Skin epidermis (tissue), 12 donors: ENCODE results near the gene SLC26A2.
A peak's percentile ranks its signal among the peaks of the same experiment; 100 is the strongest.

ENCODE experiments used
- H3K27ac ChIP-seq, 21 experiments: fragments of 200-600 bp; sonication (generic) in 11 of 21; one replicate each; pipeline ENCODE4 v1.5.0; 2020; ENCODE audit warnings: mild to moderate bottlenecking in 3 of 21, inconsistent platforms in 2 of 21, moderate library complexity in 2 of 21
- H3K4me3 ChIP-seq, 7 experiments: fragments of 200-600 bp; sonication (generic) in 2 of 7; one replicate each; pipeline ENCODE4 v1.5.0; 2020; ENCODE audit warnings: inconsistent platforms in 2 of 7, mild to moderate bottlenecking in 2 of 7, moderate library complexity in 1 of 7

Gene SLC26A2

GRCh38 chr5:149957855-149958254 is 2.7 kb upstream of the SLC26A2 start:
- Histone ChIP-seq H3K4me3 (no peak overlapping the region), H3K27ac (no peak overlapping the region)

DNA sequence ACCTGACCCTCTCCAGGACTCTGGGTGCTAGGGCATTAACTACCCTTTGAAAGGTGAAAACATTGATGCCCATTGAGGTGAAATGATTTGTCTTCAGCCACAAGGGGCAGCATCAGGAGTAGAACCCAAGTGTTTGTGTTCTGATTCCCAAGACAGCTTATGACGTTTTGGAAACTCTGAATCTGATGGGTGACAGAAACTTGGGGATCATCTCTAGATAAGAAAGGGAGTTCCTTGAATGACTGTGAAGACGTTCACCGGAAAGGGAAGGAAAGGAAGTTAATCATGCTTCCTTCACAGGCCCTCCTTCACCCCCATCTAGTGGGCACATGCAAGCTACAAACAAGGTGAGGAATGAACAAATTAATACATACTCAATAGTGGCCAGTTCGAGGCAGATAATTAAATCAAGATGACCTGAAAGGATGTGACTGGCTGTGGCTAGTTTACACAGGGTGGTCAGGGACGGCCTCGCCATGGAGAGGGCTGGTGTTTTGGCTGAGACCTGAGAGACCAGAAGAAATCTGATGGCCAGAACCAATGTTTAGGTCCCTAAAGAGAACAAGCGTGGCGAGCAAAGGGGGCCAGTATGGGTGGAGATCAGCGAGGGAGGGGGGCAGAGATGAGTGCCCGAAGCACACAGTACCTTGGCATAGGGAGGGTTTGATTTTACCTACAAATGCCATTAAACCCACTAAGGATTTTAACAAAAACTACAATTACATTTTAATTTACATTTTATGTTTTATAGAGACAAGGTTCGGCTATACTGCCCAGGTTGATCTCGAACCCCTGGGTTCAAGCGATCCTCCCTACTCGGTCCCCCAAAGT is 937 bp upstream of the SLC26A2 start:
- peak overlapping the region in 20 of 21 experiments; percentile 74 to 95 (median 88) for H3K27ac ChIP-seq
- peak overlapping the region; percentile 70 to 89 (median 80) for H3K4me3 ChIP-seq

DNA sequence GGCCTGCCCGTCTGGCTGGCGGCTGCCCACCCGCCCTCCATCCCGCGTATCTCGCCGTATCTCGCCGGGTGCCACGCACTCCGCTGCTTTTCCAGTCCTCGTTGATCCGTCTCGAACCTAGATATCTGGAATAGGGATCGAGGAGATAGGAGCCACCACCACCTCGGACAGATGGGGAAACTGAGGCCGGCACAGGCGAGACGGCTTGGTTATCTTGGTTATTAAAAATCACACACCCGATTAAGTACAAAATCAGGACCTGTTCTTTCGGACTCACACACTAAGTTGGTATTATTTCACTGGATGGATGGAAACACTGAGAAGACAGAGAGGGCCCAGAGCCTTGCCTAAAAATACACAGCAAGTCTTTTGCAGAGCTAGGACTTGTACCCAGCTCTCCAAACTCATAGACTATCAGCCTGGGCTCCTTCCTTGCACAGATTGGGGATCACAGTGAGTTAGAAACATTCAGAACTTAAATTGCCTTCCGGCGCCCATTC is 678 bp downstream of the SLC26A2 start:
- peak overlapping the region in 20 of 21 experiments; percentile 55 to 93 (median 86) for H3K27ac ChIP-seq

DNA sequence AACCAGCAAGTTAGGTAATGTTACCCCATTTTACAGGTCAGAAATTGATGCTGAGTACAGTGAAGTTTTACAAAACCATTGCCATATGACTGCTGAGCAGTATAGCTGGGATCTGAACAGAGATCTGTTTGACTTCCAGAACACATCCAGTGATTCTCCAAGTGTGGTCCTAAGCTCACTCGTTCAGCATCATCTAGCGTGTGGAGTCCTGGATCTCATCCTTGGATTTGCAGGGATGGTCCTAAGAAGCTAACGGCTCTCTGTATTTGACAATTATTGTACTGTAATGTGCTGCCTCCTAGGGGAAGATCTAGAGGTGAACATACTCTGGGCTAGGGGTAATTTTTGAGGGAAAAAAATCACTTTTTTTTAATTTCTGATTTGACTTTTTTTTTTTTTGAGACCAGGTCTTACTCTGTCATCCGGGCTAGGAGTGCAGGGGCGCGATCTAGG is 1.4 kb downstream of the SLC26A2 start:
- Histone ChIP-seq H3K27ac (peak overlapping the region in 3 of 21 experiments; percentile 90 to 93 (median 92)), H3K4me3 (peak overlapping the region in 1 of 7 experiments; percentile 86)

More for the DNA sequence above, 678 bp downstream of the SLC26A2 start:
- peak overlapping the region; percentile 70 to 89 (median 80) for H3K4me3 ChIP-seq

DNA sequence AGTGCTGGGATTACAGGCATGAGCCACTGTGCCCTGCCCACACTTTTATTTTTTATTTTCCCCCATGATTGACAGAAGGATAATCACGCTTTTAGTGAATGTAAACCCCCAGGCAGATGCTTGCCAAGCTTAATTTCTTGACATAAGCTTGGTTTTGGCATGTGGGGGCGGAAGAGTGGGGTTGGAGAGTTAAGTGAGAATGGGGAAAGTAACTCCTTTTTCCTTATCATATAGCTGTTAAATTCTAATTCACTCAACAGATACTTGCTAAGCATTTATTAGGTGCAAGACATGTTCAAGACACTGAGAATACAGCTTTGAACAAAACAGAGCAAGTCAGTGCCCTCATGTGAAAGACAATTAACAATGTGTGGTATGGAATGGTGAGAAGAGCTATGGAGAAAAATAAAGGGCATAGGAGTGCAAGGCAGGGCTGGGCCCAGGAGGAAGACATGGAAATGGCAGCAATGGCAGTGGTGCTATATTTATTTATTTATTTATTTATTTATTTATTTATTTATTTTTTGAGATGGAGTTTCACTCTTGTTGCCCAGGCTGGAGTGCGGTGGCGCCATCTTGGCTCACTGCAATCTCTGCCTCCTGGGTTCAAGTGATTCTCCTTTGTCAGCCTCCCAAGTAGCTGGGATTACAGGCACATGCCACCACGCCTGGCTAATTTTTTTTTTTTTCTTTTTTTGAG is 2.2 kb downstream of the SLC26A2 start:
- H3K4me3 ChIP-seq, result no peak overlapping the region

DNA sequence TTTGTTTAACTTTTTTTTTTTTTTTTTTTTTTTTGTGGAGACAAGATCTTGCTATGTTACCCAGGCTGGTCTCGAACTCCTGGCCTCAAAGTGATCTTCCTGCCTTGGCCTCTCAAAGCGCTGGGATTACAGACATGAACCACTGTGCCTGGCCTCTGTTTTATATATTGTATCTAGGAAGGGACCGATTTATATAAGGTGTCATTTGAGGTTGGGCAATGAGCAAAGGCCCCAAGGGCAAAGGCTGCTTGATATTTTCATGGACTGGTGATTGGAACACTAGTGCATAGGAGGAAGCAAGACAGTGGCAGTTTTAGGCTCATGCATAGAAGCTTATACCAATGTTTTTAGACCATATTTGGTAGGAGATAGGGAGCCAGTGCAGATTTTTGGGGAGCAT is 3.2 kb downstream of the SLC26A2 start:
- Histone ChIP-seq H3K27ac (no peak overlapping the region), H3K4me3 (no peak overlapping the region)

More for the DNA sequence above, 2.2 kb downstream of the SLC26A2 start:
- no peak overlapping the region for H3K27ac ChIP-seq

GRCh38 chr5:149966946-149967345 is 6.4 kb downstream of the SLC26A2 start:
- H3K27ac ChIP-seq, result no peak overlapping the region

DNA sequence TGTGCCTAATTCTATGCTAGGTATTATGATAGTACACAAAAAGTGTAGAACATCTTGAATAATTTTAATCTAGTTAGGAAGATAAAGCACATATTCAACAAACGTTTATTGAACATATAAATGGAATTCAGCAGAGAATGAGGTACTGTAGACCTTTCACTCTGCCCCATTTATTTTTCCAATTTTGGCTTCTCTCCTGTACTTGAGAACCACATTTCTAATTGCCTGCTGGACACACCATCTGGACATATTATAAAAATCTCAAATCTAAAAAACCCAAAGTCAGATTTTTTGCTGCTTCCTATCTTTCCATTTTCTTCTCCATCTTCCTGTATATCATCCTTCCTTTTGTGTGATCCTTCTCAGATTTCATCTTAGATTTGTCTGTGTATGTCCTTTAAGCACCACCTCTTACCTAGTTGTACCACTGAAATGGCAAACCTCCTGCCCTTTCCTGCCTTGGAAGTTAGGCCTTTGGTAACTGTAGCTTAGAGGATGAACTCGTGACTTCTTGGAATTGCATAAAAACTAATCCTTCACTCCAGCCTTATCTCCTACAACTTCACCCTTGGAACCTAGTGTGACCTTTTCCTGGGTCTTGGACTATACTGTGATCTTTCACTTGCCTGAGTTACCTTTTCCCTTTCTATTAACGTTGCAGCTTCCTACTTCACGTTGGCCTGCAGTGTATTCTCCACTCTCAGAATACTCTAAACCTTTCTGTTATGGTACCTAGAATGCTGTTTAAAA is 8.8 kb downstream of the SLC26A2 start:
- Histone ChIP-seq H3K4me3 (no peak overlapping the region), H3K27ac (no peak overlapping the region)

More at GRCh38 chr5:149966946-149967345, 6.4 kb downstream of the SLC26A2 start:
- no peak overlapping the region for H3K4me3 ChIP-seq

DNA sequence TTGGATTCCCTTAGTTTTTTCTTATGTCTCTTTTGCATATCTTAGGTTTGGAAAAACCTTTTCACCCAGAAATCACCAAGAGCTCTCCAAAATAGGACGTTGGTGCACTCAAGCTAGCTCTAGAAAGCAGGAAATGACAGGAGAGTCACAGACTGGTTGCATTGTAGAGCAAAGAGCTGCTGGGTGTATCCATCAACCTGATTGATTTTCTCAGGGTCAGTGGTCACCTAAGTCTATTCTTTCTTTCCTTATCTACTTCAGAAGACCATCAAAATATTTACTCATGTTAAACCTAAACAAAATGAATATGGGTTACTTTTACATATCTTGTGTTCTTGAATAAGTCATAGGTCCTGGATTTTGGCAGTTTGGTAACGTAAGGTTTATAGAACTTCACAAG is 14.9 kb downstream of the SLC26A2 start:
- no peak overlapping the region for H3K4me3 ChIP-seq
- no peak overlapping the region for H3K27ac ChIP-seq

- Histone ChIP-seq H3K27ac (no peak overlapping the region), H3K4me3 (no peak overlapping the region)
Observed at GRCh38 chr5:149979896-149980295, 19.3 kb downstream of the SLC26A2 start.

- Histone ChIP-seq H3K27ac (no peak overlapping the region), H3K4me3 (no peak overlapping the region)
Observed at GRCh38 chr5:149981206-149981605, 20.6 kb downstream of the SLC26A2 start.

- Histone ChIP-seq H3K4me3 (no peak overlapping the region), H3K27ac (no peak overlapping the region)
Observed at GRCh38 chr5:149982505-149982904, 21.9 kb downstream of the SLC26A2 start.

DNA sequence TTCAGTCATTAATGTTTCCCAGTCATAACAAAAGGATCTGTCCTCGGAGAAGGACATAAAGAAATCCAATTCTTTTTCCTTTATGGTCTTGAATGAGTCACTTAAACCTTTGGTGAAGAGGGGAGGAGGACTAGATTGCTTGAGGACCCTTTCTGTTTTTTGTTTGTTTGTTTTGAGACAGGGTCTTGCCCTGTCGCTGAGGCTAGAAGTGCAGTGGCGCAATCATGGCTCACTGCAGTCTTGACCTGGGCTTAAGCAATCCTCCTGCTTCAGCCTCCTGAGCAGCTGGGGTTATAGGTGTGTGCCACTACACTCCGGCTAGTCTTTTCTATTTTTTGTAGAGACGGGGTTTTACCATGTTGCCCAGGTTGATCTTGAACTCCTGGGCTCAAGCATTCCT is 27.6 kb downstream of the SLC26A2 start:
- Histone ChIP-seq H3K27ac (no peak overlapping the region), H3K4me3 (no peak overlapping the region)

GRCh38 chr5:149990518-149991376 is 30.2 kb downstream of the SLC26A2 start:
- Histone ChIP-seq H3K4me3 (no peak overlapping the region), H3K27ac (no peak overlapping the region)

DNA sequence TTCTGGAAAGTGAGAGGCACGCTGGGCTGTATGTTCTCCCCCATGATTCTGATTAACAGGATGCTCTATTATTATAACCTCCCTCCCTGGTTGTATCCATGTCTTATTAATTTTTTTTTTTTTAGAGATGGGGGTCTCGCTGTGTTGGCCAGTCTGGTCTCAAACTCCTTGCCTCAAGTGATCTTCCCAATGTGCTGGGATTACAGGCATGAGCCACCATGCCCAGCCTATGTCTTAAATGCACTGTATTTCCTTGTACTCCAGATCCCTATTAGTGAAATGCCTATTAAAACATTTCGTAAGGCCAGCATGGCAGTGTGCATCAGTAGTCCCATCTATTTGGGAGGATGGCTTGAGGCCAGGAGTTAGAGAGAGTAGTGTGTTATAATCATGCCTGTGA is 32.9 kb downstream of the SLC26A2 start:
- H3K27ac ChIP-seq, result no peak overlapping the region

DNA sequence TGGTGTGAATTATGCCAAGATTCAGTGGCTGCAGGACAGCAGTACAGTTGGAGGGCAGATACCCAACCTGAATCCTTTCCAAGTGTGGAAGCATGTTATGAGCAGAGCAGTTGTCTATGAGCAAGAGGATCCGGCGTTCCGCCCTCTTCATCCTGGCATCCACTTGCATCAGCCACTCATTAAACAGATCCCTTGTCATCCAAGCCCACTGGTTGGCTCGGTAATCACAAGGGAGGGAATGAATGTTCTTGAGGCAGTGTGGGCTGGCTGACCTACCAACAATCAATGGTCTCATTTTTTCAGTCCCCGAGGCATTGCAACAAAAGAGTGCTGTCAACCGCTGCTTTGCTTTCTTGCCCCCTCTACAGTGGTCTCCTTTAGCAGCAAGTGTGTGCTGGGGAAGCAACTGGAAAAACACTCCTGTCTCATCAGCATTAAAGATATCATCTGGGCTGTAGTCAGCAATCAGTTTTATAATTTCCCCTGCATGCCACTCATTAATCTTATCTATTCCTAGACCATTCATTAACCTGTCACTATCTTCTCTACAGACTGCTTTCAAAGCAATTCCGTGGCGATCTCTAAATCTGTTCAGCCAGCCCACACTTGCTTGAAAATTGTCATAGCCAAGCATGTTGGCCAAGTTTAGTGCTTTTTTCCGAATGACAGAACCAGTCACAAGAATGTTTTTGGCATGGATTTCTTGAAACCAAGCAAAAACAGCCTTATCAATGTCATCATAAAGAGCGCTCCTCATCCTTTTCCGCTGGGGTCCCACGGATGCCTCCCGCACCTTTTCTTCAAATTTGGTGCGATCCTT is 35.0 kb downstream of the SLC26A2 start:
- no peak overlapping the region for H3K4me3 ChIP-seq
- H3K27ac ChIP-seq, result peak overlapping the region in 6 of 21 experiments; percentile 0 to 72 (median 44)

More for the DNA sequence above, 32.9 kb downstream of the SLC26A2 start:
- no peak overlapping the region for H3K4me3 ChIP-seq

GRCh38 chr5:149996205-149996890 is 35.8 kb downstream of the SLC26A2 start:
- H3K27ac ChIP-seq, result peak overlapping the region in 8 of 21 experiments; percentile 0 to 72 (median 44)
- H3K4me3 ChIP-seq, result no peak overlapping the region
